Endodermal cell (in vitro differentiated cells): Measurements from ENCODE around the gene NSUN2. TPM values are rescaled to one million over a fixed set of nuclear protein-coding genes. Genes with fewer than 3 reads are reported as not detected.

Experiments
- DNase-seq: peaks from one replicate; pipeline ENCODE4 v3.0.0-alpha.2; 2017
- H3K27ac ChIP-seq: 2 replicates; pipeline ENCODE4 v1.5.1; 2013; ENCODE audit warnings: mild to moderate bottlenecking, low read depth, low read length, moderate library complexity
- H3K27me3 ChIP-seq: 2 replicates; pipeline ENCODE4 v1.6.1; 2013; ENCODE audit warnings: mild to moderate bottlenecking, low read length, moderate library complexity; ENCODE audit not compliant: insufficient read depth, control insufficient read depth, poor library complexity, severe bottlenecking
- H3K36me3 ChIP-seq: 2 replicates; pipeline ENCODE4 v1.7.0; 2013; ENCODE audit warnings: mild to moderate bottlenecking, low read length, moderate library complexity; ENCODE audit not compliant: control insufficient read depth, insufficient read depth
- H3K4me1 ChIP-seq: one replicate; pipeline ENCODE4 v1.7.0; 2013; ENCODE audit warnings: low read length; ENCODE audit not compliant: control insufficient read depth, insufficient read depth
- H3K4me3 ChIP-seq: 2 replicates; pipeline ENCODE4 v1.5.1; 2013; ENCODE audit warnings: mild to moderate bottlenecking, low read length, moderate library complexity
- H3K9ac ChIP-seq: 2 replicates; pipeline ENCODE4 v1.6.1; 2013; ENCODE audit warnings: mild to moderate bottlenecking, low read length, moderate library complexity; ENCODE audit not compliant: poor library complexity, severe bottlenecking; ENCODE audit errors: extremely low read depth
- H3K9me3 ChIP-seq: 2 replicates; pipeline ENCODE4 v1.6.1; 2013; ENCODE audit warnings: mild to moderate bottlenecking, low read length, moderate library complexity; ENCODE audit not compliant: control insufficient read depth
- H3K27ac Mint-ChIP-seq: 2 replicates; pipeline ENCODE4 v1.8.0; 2020; ENCODE audit warnings: mixed read lengths
- H3K27me3 Mint-ChIP-seq: 2 replicates; pipeline ENCODE4 v1.8.0; 2021; ENCODE audit warnings: mild to moderate bottlenecking, mixed read lengths; ENCODE audit not compliant: insufficient read depth
- H3K36me3 Mint-ChIP-seq: 2 replicates; pipeline ENCODE4 v1.8.0; 2020; ENCODE audit warnings: low read depth, mixed read lengths
- H3K4me1 Mint-ChIP-seq: 2 replicates; pipeline ENCODE4 v1.8.0; 2020; ENCODE audit warnings: mixed read lengths
- H3K4me3 Mint-ChIP-seq: 2 replicates; pipeline ENCODE4 v1.8.0; 2020; ENCODE audit warnings: mild to moderate bottlenecking, moderate library complexity, mixed read lengths
- H3K9me3 Mint-ChIP-seq: 2 replicates; pipeline ENCODE4 v1.8.0; 2020; ENCODE audit warnings: mild to moderate bottlenecking, mixed read lengths
- CTCF ChIP-seq: fragments of 200-600 bp; sonication (generic); conservative IDR thresholded peaks from 2 replicates; pipeline ENCODE4 v1.5.0; 2021; ENCODE audit warnings: antibody characterized with exemption, mild to moderate bottlenecking
- WGBS, 2 experiments: methylation state at CpG; one replicate each; pipeline versions ENCODE4 v1.1.5 to v1.1.7; 2013; ENCODE audit warnings: missing lambda C conversion rate in 2 of 2, mixed read lengths in 1 of 2; ENCODE audit not compliant: insufficient coverage in 1 of 2, insufficient read length in 1 of 2; 5-methylcytosine and 5-hydroxymethylcytosine counted together
- total RNA-seq, 2 donors: library from RNA; stranded (reverse); fragmentation: NEBNext Ultra II Directional in 1 of 2; extraction: Animal tissue kit (Norgen Biotek cat#: 25700) in 1 of 2; gene quantifications; 2 replicates in 1 of 2; 3 replicates in 1 of 2; pipeline ENCODE4 v1.2.1, GENCODE V29; 2021

Gene NSUN2
- total RNA-seq, 2 donors from 2014 or later: 71.8 to 90.8 TPM

GRCh38 chr5:6554812-6555211, 78.0 kb downstream of the NSUN2 start:
- WGBS, 2 experiments: 86 to 100% methylated on average over 1 to 4 of the region's 4 CpGs
- Histone ChIP-seq H3K27me3 (no peaks in the 10 kb centered on the region), H3K9me3 (no peaks in the 10 kb centered on the region), H3K9ac (no peak overlapping the region), H3K27ac (no peak overlapping the region), H3K4me3 (no peak overlapping the region), H3K4me1 (no peaks in the 10 kb centered on the region), H3K36me3 (no peaks in the 10 kb centered on the region)
- Mint-ChIP-seq H3K4me3 (no peak overlapping the region), H3K9me3 (peaks cover 18% of the 10 kb centered on the region), H3K27me3 (peaks cover 7% of the 10 kb centered on the region), H3K36me3 (no peaks in the 10 kb centered on the region), H3K4me1 (no peaks in the 10 kb centered on the region), H3K27ac (no peak overlapping the region)
- DNase-seq: no peak
- TF ChIP-seq CTCF: no peak

- Mint-ChIP-seq H3K4me1 (no peaks in the 10 kb centered on the region), H3K27me3 (peaks cover 10% of the 10 kb centered on the region), H3K9me3 (peaks cover 18% of the 10 kb centered on the region), H3K27ac (no peak overlapping the region), H3K36me3 (no peaks in the 10 kb centered on the region), H3K4me3 (no peak overlapping the region)
- no peaks in the 10 kb centered on the region for H3K27me3 ChIP-seq
- H3K36me3 ChIP-seq: no peaks in the 10 kb centered on the region
- H3K9me3 ChIP-seq: no peaks in the 10 kb centered on the region
- DNase-seq: no peak
- 88% methylated on average over 5 to 11 of the region's 11 CpGs for WGBS, 2 experiments
- TF ChIP-seq CTCF: no peak
- H3K9ac ChIP-seq: no peak overlapping the region
- no peak overlapping the region for H3K4me3 ChIP-seq
- H3K27ac ChIP-seq: no peak overlapping the region
- no peaks in the 10 kb centered on the region for H3K4me1 ChIP-seq
Measured at GRCh38 chr5:6553972-6554371, 78.9 kb downstream of the NSUN2 start.

- Mint-ChIP-seq H3K4me3 (no peak overlapping the region), H3K36me3 (no peaks in the 10 kb centered on the region), H3K4me1 (no peaks in the 10 kb centered on the region), H3K27ac (no peak overlapping the region), H3K27me3 (peaks cover 13% of the 10 kb centered on the region), H3K9me3 (peaks cover 11% of the 10 kb centered on the region)
- 89 to 91% methylated on average over 7 of the region's 7 CpGs for WGBS, 2 experiments
- no peak for TF ChIP-seq CTCF
- Histone ChIP-seq H3K4me1 (no peaks in the 10 kb centered on the region), H3K27ac (no peak overlapping the region), H3K27me3 (no peaks in the 10 kb centered on the region), H3K4me3 (no peak overlapping the region), H3K9ac (no peak overlapping the region), H3K36me3 (no peaks in the 10 kb centered on the region), H3K9me3 (no peaks in the 10 kb centered on the region)
- no peak for DNase-seq
Measured at GRCh38 chr5:6552612-6553011, 80.2 kb downstream of the NSUN2 start.
